GM06990 (cell line): Measurements from ENCODE around the gene VWF.

ENCODE experiments used
- DNase-seq: peaks from one replicate; pipeline ENCODE4 v3.0.0-alpha.2; 2011; ENCODE audit not compliant: insufficient read length; ENCODE audit errors: extremely low read depth
- H3K27me3 ChIP-seq: replicated peaks from 2 replicates; pipeline ENCODE4 v1.6.0; 2011; ENCODE audit warnings: low read length; ENCODE audit not compliant: control insufficient read depth, insufficient read depth
- H3K36me3 ChIP-seq: 2 replicates; pipeline ENCODE4 v1.5.1; 2011; ENCODE audit warnings: low read length; ENCODE audit not compliant: control insufficient read depth, insufficient read depth
- H3K4me3 ChIP-seq: replicated peaks from 2 replicates; pipeline ENCODE4 v1.5.1; 2011; ENCODE audit warnings: low read depth, mild to moderate bottlenecking, control low read depth, low read length
- TF ChIP-seq, protein P1 (sequence below): IDR thresholded peaks from 2 replicates; pipeline ENCODE4 v1.5.1; 2011; ENCODE audit warnings: low read length, control low read depth, mild to moderate bottlenecking, inconsistent platforms; ENCODE audit not compliant: insufficient read depth, poor library complexity, severe bottlenecking

Gene VWF

DNA sequence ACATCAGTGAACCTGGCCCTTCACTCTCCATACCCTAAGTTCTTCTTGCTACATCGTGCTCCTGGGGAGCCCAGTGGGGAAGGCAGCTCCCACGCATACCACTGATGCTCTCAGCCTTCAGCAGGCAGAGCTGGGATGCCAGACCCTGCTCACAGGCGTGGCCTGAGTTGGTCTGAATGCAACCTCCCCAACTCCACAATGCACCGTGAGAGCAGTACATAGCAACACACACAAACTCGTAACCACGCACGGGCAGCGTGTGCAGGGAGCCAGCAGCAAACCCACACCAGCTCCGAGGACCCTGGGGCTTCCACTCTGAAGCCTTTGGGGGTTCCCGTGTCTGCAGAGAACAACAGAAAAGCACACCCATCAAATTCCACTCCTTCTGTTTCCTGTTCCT is 216.7 kb downstream of the VWF start:
- TF ChIP-seq, protein P1, sequence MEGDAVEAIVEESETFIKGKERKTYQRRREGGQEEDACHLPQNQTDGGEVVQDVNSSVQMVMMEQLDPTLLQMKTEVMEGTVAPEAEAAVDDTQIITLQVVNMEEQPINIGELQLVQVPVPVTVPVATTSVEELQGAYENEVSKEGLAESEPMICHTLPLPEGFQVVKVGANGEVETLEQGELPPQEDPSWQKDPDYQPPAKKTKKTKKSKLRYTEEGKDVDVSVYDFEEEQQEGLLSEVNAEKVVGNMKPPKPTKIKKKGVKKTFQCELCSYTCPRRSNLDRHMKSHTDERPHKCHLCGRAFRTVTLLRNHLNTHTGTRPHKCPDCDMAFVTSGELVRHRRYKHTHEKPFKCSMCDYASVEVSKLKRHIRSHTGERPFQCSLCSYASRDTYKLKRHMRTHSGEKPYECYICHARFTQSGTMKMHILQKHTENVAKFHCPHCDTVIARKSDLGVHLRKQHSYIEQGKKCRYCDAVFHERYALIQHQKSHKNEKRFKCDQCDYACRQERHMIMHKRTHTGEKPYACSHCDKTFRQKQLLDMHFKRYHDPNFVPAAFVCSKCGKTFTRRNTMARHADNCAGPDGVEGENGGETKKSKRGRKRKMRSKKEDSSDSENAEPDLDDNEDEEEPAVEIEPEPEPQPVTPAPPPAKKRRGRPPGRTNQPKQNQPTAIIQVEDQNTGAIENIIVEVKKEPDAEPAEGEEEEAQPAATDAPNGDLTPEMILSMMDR: no peak
- Histone ChIP-seq H3K36me3 (no peaks in the 10 kb centered on the region), H3K27me3 (no peaks in the 10 kb centered on the region; the same call in 1 of the 2 replicates), H3K4me3 (no peak overlapping the region)
- no peak for DNase-seq

- Histone ChIP-seq H3K36me3 (no peaks in the 10 kb centered on the region), H3K4me3 (no peak overlapping the region), H3K27me3 (no peaks in the 10 kb centered on the region; the same call in 1 of the 2 replicates)
- DNase-seq: no peak
- TF ChIP-seq, protein P1: no peak
These were observed 218.7 kb downstream of the VWF start for GRCh38 chr12:5905757-5906156.

- no peak for DNase-seq
- Histone ChIP-seq H3K4me3 (no peak overlapping the region), H3K27me3 (no peaks in the 10 kb centered on the region; the same call in 1 of the 2 replicates), H3K36me3 (no peaks in the 10 kb centered on the region)
- TF ChIP-seq, protein P1: no peak
These were observed 219.5 kb downstream of the VWF start for GRCh38 chr12:5904969-5905368.

DNA sequence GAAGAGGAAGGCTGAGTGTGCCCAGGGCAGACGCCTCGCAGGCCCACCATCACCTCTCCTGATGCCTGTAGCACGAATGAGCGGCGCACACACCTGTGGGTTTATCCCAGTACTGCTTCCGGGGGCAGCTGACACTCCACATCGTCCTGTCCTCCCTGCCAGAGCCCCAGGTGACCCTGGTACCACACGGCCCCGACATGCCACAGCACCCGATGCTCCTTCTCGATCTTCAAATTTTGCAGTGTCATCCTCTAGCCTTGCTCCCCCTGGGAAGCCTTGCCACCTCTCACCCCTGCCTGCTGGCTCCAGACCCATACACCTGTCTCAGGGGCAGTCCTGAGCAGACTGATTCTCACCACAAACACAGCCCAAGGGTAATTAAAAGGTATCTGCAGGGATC is 220.0 kb downstream of the VWF start:
- TF ChIP-seq, protein P1: no peak
- no peak for DNase-seq
- Histone ChIP-seq H3K4me3 (no peak overlapping the region), H3K36me3 (no peaks in the 10 kb centered on the region), H3K27me3 (no peaks in the 10 kb centered on the region; the same call in 1 of the 2 replicates)

DNA sequence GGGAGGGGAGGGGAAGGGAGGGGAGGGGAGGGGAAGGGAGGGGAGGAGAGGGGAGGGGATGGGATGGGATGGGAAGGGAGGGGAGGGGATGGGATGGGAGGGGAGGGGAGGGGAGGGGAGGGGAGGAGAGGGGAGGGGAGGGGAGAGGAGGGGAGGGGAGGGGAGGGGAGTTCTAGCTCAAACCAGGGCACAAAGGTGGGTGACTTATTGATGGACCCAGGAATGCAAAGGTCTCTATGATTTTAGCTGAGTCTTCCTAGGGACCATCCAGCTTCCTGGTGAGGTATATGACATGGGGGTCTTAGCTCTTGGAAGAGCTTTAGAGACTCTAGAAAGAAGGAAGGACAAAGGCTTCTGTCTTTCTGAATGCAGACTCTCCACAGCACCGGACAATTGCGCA is 221.7 kb downstream of the VWF start:
- no peak for DNase-seq
- Histone ChIP-seq H3K4me3 (no peak overlapping the region), H3K36me3 (no peaks in the 10 kb centered on the region), H3K27me3 (no peaks in the 10 kb centered on the region; the same call in 1 of the 2 replicates)
- TF ChIP-seq, protein P1: no peak

GRCh38 chr12:5901416-5901815 is 223.1 kb downstream of the VWF start:
- Histone ChIP-seq H3K36me3 (no peaks in the 10 kb centered on the region), H3K4me3 (no peak overlapping the region), H3K27me3 (no peaks in the 10 kb centered on the region; the same call in 1 of the 2 replicates)
- no peak for DNase-seq
- TF ChIP-seq, protein P1: no peak
